GM21576 (cell line): ENCODE data around the gene RBM38.
A peak's percentile ranks its signal among the peaks of the same experiment; 100 is the strongest.
"Not testable (repeated sequence)": the region's sequence is repeated elsewhere in the genome, so short reads cannot be mapped to it uniquely, and the experiment has no call there.

Experiments used
- ATAC-seq: cut with Tn5 transposase; IDR thresholded peaks from one replicate; pipeline ENCODE4 v1.9.1; 2021; ENCODE audit warnings: mild to moderate bottlenecking, moderate library complexity; ENCODE audit not compliant: unreplicated experiment

RBM38 gene

DNA sequence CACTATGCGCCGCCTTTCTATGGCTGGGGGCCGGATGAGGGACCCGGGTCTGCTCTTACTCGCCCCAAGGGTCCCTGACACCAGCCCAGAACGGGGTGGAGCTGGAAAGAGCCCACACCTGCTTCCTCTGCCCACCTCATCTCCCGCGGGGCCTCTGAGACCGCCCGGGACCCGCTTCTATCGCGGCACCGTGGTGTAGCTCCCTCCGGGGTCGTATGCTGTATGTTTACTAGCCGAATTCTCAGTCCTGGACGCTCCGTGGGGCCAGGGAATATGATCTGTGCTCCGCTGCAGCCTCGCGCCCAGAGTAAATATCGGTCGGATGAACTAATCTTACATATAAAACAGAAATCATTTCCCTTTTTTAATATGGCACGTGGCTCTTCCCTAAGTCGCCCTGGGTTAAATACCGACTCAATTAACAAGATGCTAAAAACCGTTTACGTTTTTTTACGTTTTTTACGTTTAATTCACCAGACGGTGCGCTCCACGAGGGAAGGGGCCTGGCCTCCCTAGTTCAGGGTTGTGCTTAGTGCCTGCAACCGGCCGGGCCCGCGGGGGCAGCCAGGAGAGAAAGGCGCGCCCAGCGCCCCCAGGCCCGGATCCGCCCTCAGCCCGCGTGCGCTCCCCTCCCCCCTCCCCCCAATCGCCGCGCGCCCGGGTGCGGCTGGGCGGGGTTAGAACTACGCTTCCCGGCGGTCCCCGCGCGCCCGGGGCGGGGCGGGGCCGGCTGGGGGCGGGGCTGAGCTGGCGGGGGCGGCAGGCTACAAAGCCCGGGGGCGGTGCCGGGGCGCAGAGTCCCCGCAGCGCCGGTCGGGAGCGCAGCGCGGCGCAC, at the start of gene RBM38:
RBM38 (plus strand) TSS at position 793 of the 835 bp plus-strand sequence. CDS start 186 bp downstream, outside the sequence.
- ATAC-seq, result peak; percentile 36

DNA sequence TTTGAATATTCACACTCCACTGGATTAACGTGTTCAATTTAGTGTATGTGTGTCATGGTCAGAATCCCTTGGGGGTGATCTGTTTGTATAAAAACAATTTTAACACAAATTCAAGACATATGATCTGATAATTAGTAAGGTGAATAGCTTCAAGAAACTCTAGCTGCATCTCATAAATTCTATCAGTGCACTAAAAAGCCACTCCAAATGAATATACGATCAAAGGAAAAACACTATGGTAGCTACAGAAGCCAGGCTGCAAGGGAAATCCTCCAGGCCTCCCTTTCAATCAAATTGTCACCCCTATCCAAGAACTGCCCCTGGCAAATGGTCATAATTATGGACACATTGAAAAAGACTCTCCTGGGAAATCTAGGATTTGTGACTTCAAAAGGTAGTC, 49.5 kb upstream of the RBM38 start:
- no peak for ATAC-seq

DNA sequence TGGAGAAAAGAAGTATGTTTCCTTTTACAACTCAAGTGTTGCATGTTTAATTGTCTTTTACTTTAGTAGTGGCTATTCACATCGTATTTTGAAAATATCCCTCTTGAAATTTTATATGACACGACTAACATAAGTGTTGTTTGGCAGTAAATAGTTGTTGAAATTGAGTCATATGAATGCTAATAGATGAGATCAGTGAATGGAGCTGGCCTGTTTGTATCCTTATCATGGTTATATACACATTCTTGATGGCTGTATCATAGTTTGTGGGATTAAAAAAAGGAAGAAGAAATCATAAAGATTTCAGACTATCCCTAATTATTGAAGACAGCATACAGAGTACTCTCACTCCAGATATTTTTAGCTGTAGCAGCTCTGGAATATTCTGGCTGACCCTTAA, 48.4 kb upstream of the RBM38 start:
- no peak for ATAC-seq

DNA sequence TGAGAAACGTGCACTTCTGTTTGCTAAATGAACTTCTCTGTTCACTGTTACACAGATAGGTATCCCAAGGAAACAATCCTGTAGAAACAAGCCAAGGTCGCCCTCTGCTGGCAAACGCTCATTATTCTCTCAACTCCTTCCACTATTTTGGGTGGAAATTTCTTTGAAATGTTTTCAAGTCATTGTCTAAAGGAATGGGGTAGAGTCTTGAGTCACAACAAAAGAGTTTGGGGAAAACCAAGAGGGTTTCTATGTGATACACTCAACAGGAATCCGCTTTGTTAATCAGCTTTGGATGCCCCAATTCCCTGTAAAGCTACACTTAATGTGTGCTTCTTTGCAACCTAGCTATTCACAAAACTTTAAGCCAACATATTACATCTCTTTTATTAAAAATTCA, 44.7 kb upstream of the RBM38 start:
- ATAC-seq, result no peak

DNA sequence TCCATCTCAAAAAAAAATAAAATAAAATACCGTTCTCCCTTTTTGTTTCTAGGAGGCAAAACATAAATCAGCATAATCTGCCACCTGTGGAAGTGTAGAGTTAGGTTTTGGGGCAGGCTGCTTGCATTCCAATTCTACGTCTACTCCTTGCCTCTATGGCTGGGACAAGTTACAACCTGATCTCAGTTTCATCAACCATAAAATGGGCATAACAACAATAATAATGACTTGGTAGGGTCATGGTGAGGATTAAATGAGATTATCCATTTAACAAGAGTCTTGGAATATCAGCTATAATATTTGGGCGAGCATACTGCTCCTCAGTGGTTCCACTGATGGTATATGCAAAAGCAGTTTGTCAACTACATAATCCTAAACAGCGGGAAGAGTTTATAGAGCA, 43.8 kb upstream of the RBM38 start:
- ATAC-seq, result no peak

DNA sequence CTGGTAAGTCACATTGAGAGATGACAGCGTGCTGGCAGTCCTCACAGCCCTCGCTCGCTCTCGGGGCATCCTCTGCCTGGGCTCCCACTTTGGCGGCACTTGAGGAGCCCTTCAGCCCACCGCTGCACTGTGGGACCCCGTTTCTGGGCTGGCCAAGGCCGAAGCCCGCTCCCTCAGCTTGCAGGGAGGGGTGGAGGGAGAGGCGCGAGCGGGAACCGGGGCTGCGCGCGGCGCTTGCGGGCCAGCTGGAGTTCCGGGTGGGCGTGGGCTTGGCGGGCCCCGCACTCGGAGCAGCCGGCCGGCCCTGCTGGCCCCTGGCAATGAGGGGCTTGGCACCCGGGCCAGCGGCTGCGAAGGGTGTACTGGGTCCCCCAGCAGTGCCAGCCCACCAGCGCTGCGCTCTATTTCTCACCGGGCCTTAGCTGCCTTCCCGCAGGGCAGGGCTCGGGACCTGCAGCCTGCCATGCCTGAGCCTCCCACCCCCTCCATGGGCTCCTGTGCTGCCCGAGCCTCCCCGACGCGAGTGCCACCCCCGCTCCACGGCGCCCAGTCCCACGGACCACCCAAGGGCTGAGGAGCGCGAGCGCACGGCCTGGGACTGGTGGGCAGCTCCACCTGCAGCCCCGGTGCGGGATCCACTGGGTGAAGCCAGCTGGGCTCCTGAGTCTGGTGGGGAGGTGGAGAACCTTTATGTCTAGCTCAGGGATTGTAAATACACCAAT, 42.8 kb upstream of the RBM38 start:
- ATAC-seq, result not testable (repeated sequence)

DNA sequence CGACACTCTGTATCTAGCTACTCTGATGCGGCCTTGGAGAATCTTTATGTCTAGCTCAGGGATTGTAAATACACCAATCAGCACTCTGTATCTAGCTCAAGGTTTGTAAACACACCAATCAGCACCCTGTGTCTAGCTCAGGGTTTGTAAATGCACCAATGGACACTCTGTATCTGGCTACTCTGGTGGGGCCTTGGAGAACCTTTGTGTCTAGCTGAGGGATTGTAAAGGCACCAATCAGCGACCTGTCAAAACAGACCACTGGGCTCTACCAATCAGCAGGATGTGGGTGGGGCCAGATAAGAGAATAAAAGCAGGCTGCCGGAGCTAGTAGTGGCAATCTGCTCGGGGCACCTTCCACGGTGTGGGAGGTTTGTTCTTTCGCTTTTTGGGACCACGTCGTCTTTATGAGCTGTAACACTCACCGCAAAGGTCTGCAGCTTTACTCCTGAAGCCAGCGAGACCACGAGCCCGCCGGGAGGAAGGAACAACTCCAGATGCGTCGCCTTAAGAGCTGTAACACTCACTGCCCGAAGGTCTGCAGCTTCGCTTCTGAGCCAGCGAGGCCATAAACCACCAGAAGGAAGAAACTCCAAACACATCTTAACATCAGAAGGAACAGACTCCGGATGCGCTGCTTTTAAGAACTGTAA, 42.1 kb upstream of the RBM38 start:
- ATAC-seq, result not testable (repeated sequence)

DNA sequence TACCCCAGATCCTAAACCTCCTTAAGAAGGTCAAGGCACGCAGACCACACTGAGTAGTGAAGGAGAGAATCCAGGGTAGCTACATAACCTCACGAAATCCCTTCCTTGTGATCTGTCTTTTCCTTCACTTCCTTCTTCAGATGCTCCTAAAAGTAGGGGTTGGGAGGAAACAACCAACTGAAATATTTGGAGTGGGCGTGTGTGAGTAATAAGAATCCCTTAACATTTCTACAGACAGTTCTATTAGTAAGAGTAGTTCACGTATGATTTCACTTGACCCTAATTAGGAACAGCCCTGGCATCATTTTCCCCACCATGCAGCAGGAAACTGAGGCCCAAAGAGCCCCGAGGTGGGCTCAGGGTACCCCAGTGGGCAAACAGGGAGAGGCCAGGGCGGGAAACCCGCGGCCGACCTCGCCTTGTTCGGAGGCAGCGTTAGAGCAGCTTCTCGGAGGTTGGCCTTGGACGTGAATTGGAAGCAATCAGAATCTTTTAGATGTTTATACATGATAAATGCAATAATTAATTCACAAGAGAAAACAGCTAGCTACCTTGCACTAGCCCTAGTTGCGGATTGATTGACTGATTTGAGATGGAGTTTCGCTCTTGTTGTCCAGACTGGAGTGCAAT, 41.0 kb upstream of the RBM38 start:
- ATAC-seq, result no peak

DNA sequence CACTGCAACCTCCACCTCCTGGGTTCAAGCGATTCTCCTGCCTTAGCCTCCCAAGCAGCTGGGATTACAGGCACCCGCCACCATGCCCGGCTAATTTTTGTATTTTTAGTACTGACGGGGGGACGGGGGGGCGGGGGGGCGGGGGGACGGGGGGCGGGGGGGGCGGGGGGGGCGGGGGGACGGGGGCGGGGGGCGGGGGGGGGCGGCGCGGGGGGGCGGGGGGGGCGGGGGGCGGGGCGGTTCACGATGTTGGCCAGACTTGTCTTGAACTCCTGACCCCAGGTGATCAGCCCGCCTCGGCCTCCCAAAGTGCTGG, 40.5 kb upstream of the RBM38 start:
- ATAC-seq, result not testable (repeated sequence)

DNA sequence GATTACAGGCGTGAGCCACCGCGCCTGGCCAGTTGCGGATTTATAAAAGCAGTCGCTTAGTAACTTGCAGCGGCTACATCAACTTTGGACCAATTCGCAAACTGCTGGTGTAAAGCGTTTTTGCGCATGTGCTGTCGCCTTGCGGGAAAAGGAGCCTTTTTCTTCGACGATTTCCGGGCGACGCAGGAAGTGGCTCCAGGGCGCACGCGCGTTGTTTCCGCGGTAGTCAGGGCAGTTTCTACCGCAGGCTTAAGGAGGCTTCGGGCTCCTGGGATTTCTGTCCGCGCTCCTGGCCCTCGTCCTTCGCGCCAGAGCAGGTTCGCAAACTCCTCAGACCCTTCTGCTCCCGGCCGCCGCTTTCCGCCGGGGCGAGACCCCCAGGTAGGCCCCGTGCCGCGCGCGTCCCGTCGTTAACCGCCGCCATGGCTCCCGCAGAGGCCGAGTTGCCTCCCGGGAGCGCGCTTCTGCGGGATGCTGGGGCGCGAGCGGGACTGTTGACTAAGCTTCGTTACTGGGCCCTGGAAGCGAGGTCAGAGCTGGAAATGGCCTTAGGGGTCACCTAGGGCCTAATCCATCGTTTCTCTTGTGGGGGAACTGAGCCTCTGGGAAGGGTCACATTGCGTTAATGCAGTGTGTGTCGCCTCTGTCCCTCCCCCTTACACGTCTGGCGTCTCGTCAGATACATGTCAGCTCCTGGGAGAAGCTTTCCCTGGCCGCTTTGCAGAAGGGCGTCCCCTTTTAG, 40.0 kb upstream of the RBM38 start, which contains the start of gene RAE1:
RAE1 (plus strand) TSS at position 214 of the 742 bp plus-strand sequence. CDS start 2,784 bp downstream, outside the sequence.
- ATAC-seq, result peak; percentile 66

DNA sequence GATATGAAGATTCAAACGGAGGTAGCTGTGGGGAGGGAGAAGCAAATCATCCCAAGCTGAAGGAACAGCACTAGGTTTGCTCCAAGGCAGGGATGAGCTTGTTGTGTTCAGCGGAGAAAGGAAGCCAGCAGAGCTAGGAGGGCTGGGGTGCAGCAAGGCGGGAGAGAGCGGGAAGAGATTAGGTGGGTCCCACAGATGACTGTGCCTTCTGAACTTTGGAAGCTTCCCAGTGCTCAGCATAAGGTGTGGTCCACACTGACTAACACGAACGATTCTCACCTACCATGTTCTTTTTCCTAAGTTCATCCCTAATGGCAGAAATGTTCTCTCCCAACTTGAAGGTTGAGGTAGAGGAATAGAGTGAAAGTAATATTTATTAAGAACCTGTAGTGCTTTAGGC, 38.9 kb upstream of the RBM38 start:
- no peak for ATAC-seq

DNA sequence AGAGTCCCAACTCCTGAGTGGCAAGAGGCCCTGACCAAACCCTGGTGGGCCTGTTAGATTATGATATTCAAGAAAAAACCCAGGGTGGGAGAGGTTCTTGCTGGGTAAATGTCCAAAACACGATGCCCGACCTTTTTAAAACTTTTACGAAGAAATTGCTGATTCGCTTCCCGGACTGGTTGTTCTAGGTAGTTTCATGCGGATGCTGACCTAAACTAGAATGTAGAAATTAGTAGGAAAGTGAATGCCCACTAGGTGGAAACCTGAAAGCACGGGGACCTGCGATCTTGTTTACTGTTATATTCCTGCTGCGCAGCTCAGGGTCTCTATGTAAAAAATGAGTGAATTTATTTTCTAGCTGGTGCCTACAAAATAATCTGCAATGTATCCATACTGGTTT, 37.8 kb upstream of the RBM38 start:
- ATAC-seq, result no peak

DNA sequence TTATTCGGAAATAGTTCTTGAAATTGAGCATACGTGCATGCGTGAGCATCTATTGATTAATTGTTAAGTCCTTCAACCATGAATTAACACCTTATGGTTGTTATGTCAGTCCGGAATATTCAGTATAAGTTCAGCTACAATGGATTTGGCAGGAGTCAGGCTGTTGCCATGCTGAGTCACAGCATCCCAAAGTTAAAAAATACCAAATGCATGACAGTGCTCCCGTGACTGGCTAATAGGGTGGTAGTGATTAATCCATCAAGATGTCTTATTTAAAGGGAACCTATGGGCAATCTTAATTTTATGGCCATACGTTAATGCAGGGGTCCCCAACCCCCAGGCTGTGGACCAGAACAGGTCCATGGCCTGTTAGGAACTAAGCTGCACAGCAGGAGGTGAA, 29.7 kb upstream of the RBM38 start:
- ATAC-seq, result no peak

DNA sequence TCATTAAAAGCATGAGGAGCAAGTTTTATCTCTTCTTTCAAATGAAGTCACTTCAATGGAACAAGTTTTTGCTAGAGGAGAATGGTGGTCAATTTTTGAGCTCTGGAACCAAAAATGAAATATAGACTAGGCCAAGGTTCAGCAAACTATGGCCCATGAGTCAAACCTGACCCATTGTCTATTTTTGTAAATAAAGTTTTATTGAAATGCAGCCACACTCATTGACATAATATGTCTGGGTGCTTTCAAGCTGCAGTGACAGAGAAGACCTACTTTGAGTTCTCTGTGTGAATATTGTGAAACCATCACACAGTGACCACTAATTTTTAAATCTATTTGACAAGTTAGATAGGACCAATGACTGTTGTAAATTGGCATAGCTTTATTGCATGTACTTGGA, 26.7 kb upstream of the RBM38 start:
- ATAC-seq, result no peak

DNA sequence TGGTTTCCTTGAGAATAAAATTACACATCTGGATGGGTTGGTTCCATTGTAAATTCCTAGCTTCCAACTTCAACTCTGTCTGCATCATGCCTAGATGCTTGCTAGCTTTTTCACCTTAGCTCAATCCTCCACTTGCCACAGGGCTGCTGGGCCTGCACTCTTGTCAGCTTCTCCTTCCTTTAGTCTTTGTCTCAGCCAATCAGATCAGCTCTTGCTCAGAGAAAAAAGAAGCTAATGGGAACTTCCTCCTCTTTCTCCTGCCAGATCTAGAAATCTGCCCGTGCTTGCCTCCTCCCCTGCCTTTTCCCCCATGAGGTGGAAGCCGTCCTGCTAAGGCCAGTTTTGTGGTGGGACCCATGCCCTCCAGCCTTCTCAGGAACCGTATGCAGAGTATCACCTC, 21.6 kb upstream of the RBM38 start:
- ATAC-seq, result no peak

DNA sequence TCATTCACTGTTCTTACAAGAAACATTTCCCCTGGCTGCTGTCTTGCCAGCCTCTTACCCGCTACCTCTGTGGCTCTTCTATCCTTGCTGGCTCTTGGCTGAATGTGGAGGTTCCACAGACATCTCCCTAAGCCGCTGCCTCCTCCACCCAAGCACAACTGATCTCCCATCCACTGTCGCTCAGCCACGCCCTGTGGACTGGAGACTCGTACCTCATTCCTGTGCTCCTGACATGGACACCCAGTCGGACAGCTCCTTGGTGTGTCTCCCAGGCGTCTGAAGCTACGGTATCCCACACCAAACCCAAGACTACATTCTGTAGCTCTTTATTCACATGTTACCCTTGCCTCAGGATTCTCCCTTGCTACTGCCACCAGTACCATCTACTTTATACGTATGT, 20.9 kb upstream of the RBM38 start:
- no peak for ATAC-seq

DNA sequence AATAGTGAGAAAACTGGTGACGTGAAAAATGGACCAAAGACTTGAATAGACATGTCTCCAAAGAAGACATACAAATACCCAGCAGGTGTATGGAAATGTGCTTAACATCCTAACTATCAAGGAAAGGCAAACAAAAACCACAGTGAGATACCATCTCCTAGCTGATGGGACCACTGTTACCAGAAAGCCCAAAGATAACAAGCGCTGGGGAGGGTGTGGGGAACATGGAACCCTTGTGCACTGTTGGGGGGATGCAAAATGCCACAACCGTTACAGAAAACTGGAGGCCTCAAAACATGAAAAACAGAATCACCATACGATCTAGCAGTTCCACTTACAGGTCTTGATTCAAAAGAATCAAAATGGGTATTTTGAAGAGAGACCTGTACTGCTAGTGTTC, 19.8 kb upstream of the RBM38 start:
- ATAC-seq, result no peak

DNA sequence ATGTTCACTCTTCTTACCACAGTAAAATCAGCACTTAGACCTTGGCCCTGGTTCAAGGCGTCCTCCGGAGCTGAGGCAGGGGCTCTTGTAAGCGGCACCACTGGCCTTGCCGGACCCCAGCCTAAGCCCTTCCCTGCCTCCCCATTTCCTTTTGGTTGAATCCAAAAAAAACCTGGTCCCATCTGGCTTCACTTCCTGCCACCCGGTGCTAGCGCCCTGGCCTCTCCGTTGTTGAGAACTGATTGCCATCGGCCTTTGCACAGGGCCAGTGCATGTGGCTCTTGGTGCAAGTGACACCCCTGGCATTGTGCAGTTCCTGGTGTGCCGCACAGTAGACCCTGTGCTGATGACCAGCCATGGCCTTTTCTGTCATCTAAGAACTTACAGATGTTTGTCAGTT, 19.0 kb upstream of the RBM38 start:
- ATAC-seq, result no peak

DNA sequence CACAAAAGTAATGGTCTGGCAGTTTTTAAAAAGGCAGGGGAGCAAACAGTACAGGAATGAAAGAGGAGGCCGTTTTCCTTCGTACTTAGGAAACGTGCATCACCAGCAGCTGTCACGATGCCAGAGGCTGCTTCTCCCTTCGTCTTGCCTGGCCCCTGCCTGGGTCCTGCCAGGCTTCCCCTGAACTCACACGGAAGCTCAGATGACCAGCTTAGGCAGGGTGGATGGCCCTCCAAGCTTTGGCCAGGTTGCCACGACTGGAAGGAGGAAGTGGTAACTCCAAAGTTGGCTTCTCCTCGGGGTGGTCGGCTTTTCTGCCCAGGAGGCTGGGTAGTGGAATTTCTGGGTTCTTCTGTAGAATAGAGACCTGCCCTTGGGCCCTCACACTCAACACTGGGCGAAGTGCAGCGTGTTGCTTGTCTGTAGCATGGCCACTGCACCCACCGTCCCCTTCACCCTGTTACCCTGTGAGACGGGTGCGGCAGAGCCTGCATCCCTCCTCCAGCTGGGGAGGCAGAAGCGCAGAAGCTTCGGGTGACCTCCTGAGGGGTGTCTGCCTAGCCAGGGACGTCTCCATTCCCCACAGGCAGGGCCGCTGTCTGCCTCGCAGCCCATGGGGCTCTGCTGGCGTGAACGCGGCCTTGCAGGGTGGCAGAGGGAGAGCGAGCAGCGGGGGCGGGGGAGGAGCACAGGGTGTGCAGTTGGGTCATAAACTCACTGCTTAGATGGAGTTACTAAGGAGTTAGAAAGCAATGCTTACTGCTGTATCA, 18.4 kb upstream of the RBM38 start:
- no peak for ATAC-seq

DNA sequence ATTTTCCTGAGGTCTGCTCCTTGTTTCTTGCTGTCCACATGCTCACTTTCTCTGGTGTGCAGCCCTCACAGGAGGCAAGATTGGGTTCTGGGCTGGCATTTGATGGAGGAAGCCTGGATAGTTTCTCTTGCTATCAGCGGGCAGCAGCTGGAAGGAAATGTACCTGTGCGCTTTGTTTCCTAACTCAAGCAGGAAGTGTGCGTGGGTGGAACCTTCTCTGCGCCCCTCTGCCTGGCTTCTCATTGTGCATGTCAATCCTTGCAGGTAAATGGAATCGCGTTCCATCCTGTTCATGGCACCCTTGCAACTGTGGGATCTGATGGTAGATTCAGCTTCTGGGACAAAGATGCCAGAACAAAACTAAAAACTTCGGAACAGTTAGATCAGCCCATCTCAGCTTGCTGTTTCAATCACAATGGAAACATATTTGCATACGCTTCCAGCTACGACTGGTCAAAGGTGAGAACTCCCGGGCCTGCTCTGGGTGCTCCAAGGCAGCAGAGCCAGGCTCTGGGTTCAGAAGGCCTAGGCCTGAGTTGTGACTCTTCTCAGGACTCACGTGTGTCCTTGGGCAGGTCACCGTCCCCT, 16.8 kb upstream of the RBM38 start:
- ATAC-seq, result no peak
